OCI-LY7 (cell line): ENCODE data around the gene LOXHD1. TPM values are rescaled to one million over a fixed set of nuclear protein-coding genes. Genes with fewer than 3 reads are reported as not detected.

Source experiments
- BruUV-seq: library from RNA; stranded (reverse); fragments of 400-500 nt; replicated peaks from 2 replicates; lab custom pipeline; 2021; lab: Mats Ljungman, UMichigan
- CTCF ChIA-PET: fragments of 300-600 bp; sonication (Branson Sonifier 250); formaldehyde crosslinking; loops from one replicate; lab custom pipeline; 2022; ENCODE audit warnings: antibody characterized with exemption; ENCODE audit not compliant: unreplicated experiment; lab: Charles Lee
- POLR2A ChIA-PET: fragments of 300-600 bp; sonication (Branson Sonifier 250); formaldehyde crosslinking; loops from one replicate; lab custom pipeline; 2022; ENCODE audit warnings: antibody characterized with exemption; lab: Charles Lee
- DNase-seq: peaks from one replicate; pipeline ENCODE4 v3.0.0-alpha.2; 2015; ENCODE audit warnings: low spot score
- H2AFZ ChIP-seq: fragments of 200-600 bp; sonication (generic), shearing (Covaris generic); 2 replicates; pipeline ENCODE4 v1.6.1; 2014; ENCODE audit warnings: mild to moderate bottlenecking, antibody characterized with exemption, low read length, moderate library complexity
- H3K27ac ChIP-seq: fragments of 200-600 bp; sonication (generic); 2 replicates; pipeline ENCODE4 v1.5.1; 2014; ENCODE audit warnings: mixed run types, low read depth, mild to moderate bottlenecking, moderate library complexity, low read length, inconsistent platforms; ENCODE audit not compliant: poor library complexity, severe bottlenecking
- H3K36me3 ChIP-seq: fragments of 200-600 bp; sonication (generic); 2 replicates; pipeline ENCODE4 v1.6.1; 2014; ENCODE audit warnings: mild to moderate bottlenecking, antibody characterized with exemption, low read length, moderate library complexity, mixed read lengths; ENCODE audit not compliant: insufficient read depth
- H3K4me1 ChIP-seq: fragments of 200-600 bp; sonication (generic); 2 replicates; pipeline ENCODE4 v1.5.1; 2014; ENCODE audit warnings: mild to moderate bottlenecking, low read length; ENCODE audit not compliant: insufficient read depth, poor library complexity, severe bottlenecking
- H3K4me2 ChIP-seq: fragments of 200-600 bp; sonication (generic); 2 replicates; pipeline ENCODE4 v1.6.1; 2014; ENCODE audit warnings: mild to moderate bottlenecking, low read length
- H3K4me3 ChIP-seq: fragments of 200-600 bp; sonication (generic); 2 replicates; pipeline ENCODE4 v1.5.1; 2014; ENCODE audit warnings: mild to moderate bottlenecking, low read depth, low read length; ENCODE audit not compliant: poor library complexity, severe bottlenecking
- H3K79me2 ChIP-seq: fragments of 200-600 bp; sonication (generic); 2 replicates; pipeline ENCODE4 v1.6.1; 2016; ENCODE audit warnings: low read depth, mild to moderate bottlenecking, low read length, moderate library complexity, mixed read lengths; ENCODE audit not compliant: insufficient read depth
- H3K9me2 ChIP-seq: fragments of 200-600 bp; sonication (generic); 2 replicates; pipeline ENCODE4 v1.6.1; 2016; ENCODE audit warnings: mild to moderate bottlenecking, low read length, mixed read lengths; ENCODE audit not compliant: insufficient read depth
- H3K9me3 ChIP-seq: fragments of 200-600 bp; sonication (generic); 2 replicates; pipeline ENCODE4 v1.6.1; 2014; ENCODE audit warnings: mild to moderate bottlenecking, mixed run types, low read length, mixed read lengths
- H4K20me1 ChIP-seq: fragments of 200-600 bp; sonication (generic); 2 replicates; pipeline ENCODE4 v1.6.1; 2014; ENCODE audit warnings: mild to moderate bottlenecking, antibody characterized with exemption, low read length, moderate library complexity, mixed read lengths; ENCODE audit not compliant: insufficient read depth
- CTCF ChIP-seq: fragments of 200-600 bp; sonication (generic); conservative IDR thresholded peaks from 2 replicates; pipeline ENCODE4 v1.5.1; 2014; ENCODE audit warnings: mild to moderate bottlenecking, antibody characterized with exemption, low read length, moderate library complexity, mixed read lengths
- EZH2phosphoT487 ChIP-seq: fragments of 200-600 bp; sonication (generic); IDR thresholded peaks from 2 replicates; pipeline ENCODE4 v1.6.1; 2018; ENCODE audit warnings: low read depth, borderline replicate concordance, mild to moderate bottlenecking, mixed run types, antibody characterized with exemption, low read length, moderate library complexity, mixed read lengths
- intact Hi-C: fragments of 100-400 bp; cut with micrococcal nuclease; formaldehyde crosslinking; loops from one replicate; pipeline ENCODE4 v1.10.0; 2022; ENCODE audit not compliant: unreplicated experiment
- total RNA-seq, 2 experiments: library from RNA; depleted of rRNA in 1 of 2; stranded (reverse); fragments of >200 nt in 1 of 2; shearing (Covaris generic) in 1 of 2; gene quantifications; 2 replicates each; pipeline ENCODE4 v1.2.3, GENCODE V29; 2014 to 2022

The LOXHD1 gene
- total RNA-seq, 2 experiments from 2014 or later: not detected

GRCh38 chr18:46471809-46472498 is 185.1 kb downstream of the LOXHD1 start:
- Histone ChIP-seq H2AFZ (no peak overlapping the region), H3K9me3 (no peaks in the 10 kb centered on the region), H3K4me2 (no peak overlapping the region), H3K27ac (no peak overlapping the region), H3K4me1 (no peaks in the 10 kb centered on the region), H3K79me2 (no peaks in the 10 kb centered on the region), H3K9me2 (no peaks in the 10 kb centered on the region), H3K4me3 (no peak overlapping the region), H3K36me3 (no peaks in the 10 kb centered on the region), H4K20me1 (no peaks in the 10 kb centered on the region)
- CTCF ChIA-PET: no interaction called here
- no peak for TF ChIP-seq EZH2phosphoT487
- intact Hi-C loops: no loop called here
- DNase-seq: no peak
- POLR2A ChIA-PET: no interaction called here
- BruUV-seq: no TSS peak

DNA sequence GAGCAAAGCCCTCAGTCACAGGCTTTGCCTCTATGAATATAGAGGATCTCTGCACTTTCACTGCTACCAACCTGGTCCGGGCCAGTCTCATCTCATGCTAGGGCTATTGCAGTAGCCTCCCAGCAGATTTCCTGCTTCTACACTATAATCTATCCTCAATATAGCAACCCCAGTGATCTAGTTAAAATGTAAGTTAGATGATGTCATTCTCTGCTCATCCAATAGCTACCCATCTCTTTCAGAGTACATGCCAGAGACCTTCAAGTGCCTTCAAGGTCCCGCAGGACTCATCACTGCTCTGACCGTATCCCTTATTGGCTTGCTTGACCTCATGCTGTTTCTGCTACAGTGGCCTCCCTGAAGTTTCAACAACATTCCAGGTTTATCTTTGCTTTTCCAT is 186.3 kb downstream of the LOXHD1 start:
- CTCF ChIA-PET: no interaction called here
- no peaks in the 10 kb centered on the region for H3K9me3 ChIP-seq
- no peak overlapping the region for H3K4me3 ChIP-seq
- H3K9me2 ChIP-seq: no peaks in the 10 kb centered on the region
- TF ChIP-seq CTCF: no peak
- TF ChIP-seq EZH2phosphoT487: no peak
- H3K27ac ChIP-seq: no peak overlapping the region
- no peaks in the 10 kb centered on the region for H3K79me2 ChIP-seq
- intact Hi-C loops: no loop called here
- H4K20me1 ChIP-seq: no peaks in the 10 kb centered on the region
- H3K36me3 ChIP-seq: no peaks in the 10 kb centered on the region
- no peak overlapping the region for H3K4me2 ChIP-seq
- no TSS peak for BruUV-seq
- no peak overlapping the region for H2AFZ ChIP-seq
- DNase-seq: no peak
- no peaks in the 10 kb centered on the region for H3K4me1 ChIP-seq
- POLR2A ChIA-PET: no interaction called here

GRCh38 chr18:46469186-46469915 is 187.7 kb downstream of the LOXHD1 start:
- DNase-seq: no peak
- no peaks in the 10 kb centered on the region for H4K20me1 ChIP-seq
- H2AFZ ChIP-seq: no peak overlapping the region
- ChIA-PET CTCF (no interaction called here), POLR2A (no interaction called here)
- H3K4me1 ChIP-seq: no peaks in the 10 kb centered on the region
- H3K4me3 ChIP-seq: no peak overlapping the region
- no peak for TF ChIP-seq EZH2phosphoT487
- no peak for TF ChIP-seq CTCF
- intact Hi-C loops: no loop called here
- H3K4me2 ChIP-seq: no peak overlapping the region
- no peaks in the 10 kb centered on the region for H3K9me3 ChIP-seq
- H3K9me2 ChIP-seq: no peaks in the 10 kb centered on the region
- no peaks in the 10 kb centered on the region for H3K79me2 ChIP-seq
- H3K27ac ChIP-seq: no peak overlapping the region
- no peaks in the 10 kb centered on the region for H3K36me3 ChIP-seq
- no TSS peak for BruUV-seq
